GM18519 (cell line): ENCODE measurements around the gene PRKD1.

ENCODE experiments used
- ATAC-seq: cut with Tn5 transposase; IDR thresholded peaks from one replicate; pipeline ENCODE4 v1.9.1; 2021; ENCODE audit warnings: mild to moderate bottlenecking, moderate library complexity; ENCODE audit not compliant: unreplicated experiment, low FRiP score

Gene PRKD1

DNA sequence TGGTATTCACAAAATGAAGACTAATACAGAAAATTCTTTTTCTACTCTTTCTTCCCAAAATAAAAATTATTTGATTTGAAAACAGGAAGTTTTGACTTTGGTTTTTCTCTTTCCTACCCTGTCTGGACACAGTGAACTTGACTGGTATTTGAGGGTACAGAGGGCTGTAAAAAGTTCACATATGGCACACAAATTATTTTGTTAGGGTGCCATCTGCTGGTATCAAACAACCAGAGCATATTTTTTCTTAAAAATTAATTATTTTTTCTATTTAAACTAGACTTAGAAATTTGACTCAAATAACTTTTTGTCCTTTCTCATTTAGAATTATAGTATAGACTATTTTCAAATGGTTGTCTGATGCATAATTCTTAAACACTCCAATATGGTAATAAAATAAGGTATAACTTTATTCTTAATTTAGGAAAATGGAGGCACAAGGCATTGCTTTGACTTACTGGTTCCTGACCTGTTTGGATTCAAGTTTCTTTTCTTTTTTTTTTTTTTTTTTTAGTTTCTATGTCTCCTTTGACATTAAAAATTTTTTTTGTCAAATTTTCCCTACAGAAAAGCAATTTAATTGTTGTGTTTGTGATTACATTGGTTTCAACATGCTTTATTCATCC is 390.6 kb downstream of the PRKD1 start:
- no peak for ATAC-seq

DNA sequence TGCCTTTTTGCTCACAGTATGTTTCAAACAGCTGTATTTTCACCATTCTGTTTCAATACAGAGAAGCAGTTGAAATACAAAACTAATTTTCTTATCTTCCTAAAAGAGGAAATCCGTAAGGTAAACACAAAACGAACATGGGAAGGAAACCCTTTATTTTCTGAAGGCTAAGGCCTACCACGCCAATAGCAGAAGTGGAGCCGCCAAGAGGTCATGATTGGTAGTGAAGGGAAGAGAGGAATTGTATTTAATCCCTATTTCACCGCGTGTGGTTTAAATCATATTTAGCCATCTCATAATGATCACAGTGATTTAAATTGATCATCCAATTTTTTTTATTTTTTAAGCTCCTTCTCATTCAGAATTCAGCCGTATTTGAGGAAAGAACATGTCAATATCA is 398.2 kb downstream of the PRKD1 start:
- no peak for ATAC-seq

DNA sequence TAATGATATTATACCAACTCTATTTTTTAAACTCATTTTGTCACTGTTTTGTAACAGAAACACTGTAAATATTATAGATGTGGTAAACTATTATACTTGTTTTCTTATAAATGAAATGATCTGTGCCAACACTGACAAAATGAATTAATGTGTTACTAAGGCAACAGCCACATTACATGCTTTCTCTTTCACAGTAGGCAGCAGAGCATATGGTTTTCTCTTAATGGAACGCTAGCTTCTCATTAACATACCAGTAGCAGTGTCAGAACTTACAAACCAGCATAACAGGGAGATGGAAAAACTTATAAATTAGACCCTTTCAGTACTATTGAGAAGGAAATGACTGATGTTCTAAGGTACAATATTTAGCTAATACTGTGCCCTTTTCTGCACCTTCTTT is 398.8 kb downstream of the PRKD1 start:
- ATAC-seq = no peak

DNA sequence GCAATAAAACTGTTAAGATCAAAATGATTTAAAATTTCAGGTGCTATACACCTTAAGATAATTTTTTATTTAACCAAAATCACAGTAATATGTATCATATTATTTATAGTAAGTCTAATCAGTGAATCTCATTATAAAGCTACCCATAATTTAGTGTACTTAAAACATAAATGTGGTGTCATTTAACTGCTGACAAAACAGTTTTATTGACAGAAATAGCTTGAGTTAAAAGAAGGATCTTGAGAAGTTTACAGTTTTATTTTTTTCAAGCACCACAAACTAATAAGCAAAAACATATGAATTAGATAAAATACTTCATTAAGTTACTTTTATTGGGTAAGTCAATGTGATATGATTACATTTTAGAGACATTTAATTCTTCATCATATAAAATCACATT is 400.4 kb downstream of the PRKD1 start:
- no peak for ATAC-seq
